ENCODE data around the gene SYNE2. TPM values are rescaled to one million over a fixed set of nuclear protein-coding genes. Genes with fewer than 3 reads are reported as not detected.

Gene SYNE2
- total and polyA plus RNA-seq, 2 of the 8 experiments (the other 6 are each of a cell fraction or from before 2014, with no cell fraction given): 32.6 to 46.1 TPM

GRCh38 chr14:64118892-64119291 lies 266.1 kb downstream of the SYNE2 start:
- peaks cover 0 to 4% (median 2%) of the 10 kb centered on the region in 4 experiments; a peak in 3 of 7 replicates for H3K4me1 ChIP-seq (replicated peaks in 1 of 4; ENCODE audit: control insufficient read depth in 3 of 4, insufficient read depth in 4 of 4, low read length in 3 of 4)
- no peak overlapping the region for H2BK12ac ChIP-seq (ENCODE audit: low read depth, low read length)
- no peak overlapping the region for H3K4me2 ChIP-seq (ENCODE audit: insufficient read depth in 1 of 2, low read depth in 2 of 2, low read length in 2 of 2)
- no peak for FAIRE-seq
- no peak overlapping the region for H2AK5ac ChIP-seq (ENCODE audit: low read depth, low read length)
- no peaks in the 10 kb centered on the region for H3K79me1 ChIP-seq (ENCODE audit: low read depth, low read length)
- H3K56ac ChIP-seq (replicated peaks; ENCODE audit: insufficient read length, low read depth, low read length): no peak overlapping the region
- no peak overlapping the region for H2BK120ac ChIP-seq (replicated peaks; ENCODE audit: low read depth, low read length)
- no peak overlapping the region for H4K5ac ChIP-seq (ENCODE audit: insufficient read length, low read depth, low read length)
- no peak overlapping the region for H2BK5ac ChIP-seq (ENCODE audit: low read depth, low read length)
- H4K91ac ChIP-seq (replicated peaks; ENCODE audit: insufficient read length, low read length): no peak overlapping the region
- H4K8ac ChIP-seq (ENCODE audit: extremely low read depth, insufficient read depth, low read length): no peak overlapping the region
- peaks cover 0 to 23% (median 10%) of the 10 kb centered on the region in 4 experiments; a peak in 5 of 8 replicates for H3K36me3 ChIP-seq (ENCODE audit: control insufficient read depth in 2 of 4, insufficient read depth in 4 of 4, low read length in 3 of 4)
- no peaks in the 10 kb centered on the region for H3K79me2 ChIP-seq (ENCODE audit: control insufficient read depth in 1 of 2, insufficient read depth in 2 of 2, low read length in 2 of 2)
- no peak overlapping the region for H3K4me3 ChIP-seq (ENCODE audit: extremely low read depth in 1 of 4, insufficient read depth in 2 of 4, low read depth in 3 of 4, low read length in 4 of 4)
- H3K27me3 ChIP-seq (replicated peaks in 1 of 4; ENCODE audit: control insufficient read depth in 3 of 4, extremely low read depth in 1 of 4, insufficient read depth in 3 of 4, low read length in 3 of 4): no peaks in the 10 kb centered on the region
- H2AFZ ChIP-seq (ENCODE audit: low read length): no peak overlapping the region
- H3K27ac ChIP-seq (ENCODE audit: low read depth, low read length): no peak overlapping the region
- H3K23ac ChIP-seq (ENCODE audit: insufficient read length): no peak overlapping the region
- no peak for DNase-seq (ENCODE audit: low read depth in 1 of 2, low spot score in 2 of 2)
- H2BK20ac ChIP-seq (ENCODE audit: low read length): no peak overlapping the region
- H2BK15ac ChIP-seq (ENCODE audit: low read length): no peak overlapping the region
- ChIA-PET CTCF (ENCODE audit: partially characterized antibody) (no interaction called here), POLR2A (ENCODE audit: partially characterized antibody) (no interaction called here)
- no peak overlapping the region for H3K14ac ChIP-seq (ENCODE audit: insufficient read length)
- H3K18ac ChIP-seq (ENCODE audit: extremely low read depth, low read length): no peak overlapping the region
- no peaks in the 10 kb centered on the region for H4K20me1 ChIP-seq (replicated peaks in 1 of 2; ENCODE audit: control insufficient read depth in 1 of 2, insufficient read depth in 2 of 2, low read length in 2 of 2)
- H3K4ac ChIP-seq (replicated peaks; ENCODE audit: insufficient read length, low read depth, low read length): no peak overlapping the region
- no peak overlapping the region for H3K9ac ChIP-seq (replicated peaks in 1 of 4; ENCODE audit: extremely low read depth in 1 of 4, low read depth in 3 of 4, low read length in 3 of 4)
- no peaks in the 10 kb centered on the region for H3K23me2 ChIP-seq (ENCODE audit: low read depth, low read length)
- no peaks in the 10 kb centered on the region for H3K9me3 ChIP-seq (ENCODE audit: insufficient read depth in 2 of 2, low read depth in 1 of 2, low read length in 1 of 2)
- 82% methylated on average over 2 of the region's 2 CpGs; no CpG with 5 or more reads in 1 of the 2 experiments for WGBS, 2 experiments (ENCODE audit: extremely low coverage in 1 of 2, insufficient coverage in 1 of 2, insufficient read length in 1 of 2, insufficient replicate concordance in 2 of 2, low coverage in 1 of 2, low lambda C conversion rate in 2 of 2, missing lambda C conversion rate in 1 of 2)
- TF ChIP-seq CHD1 (IDR thresholded peaks at IDR 0.05; ENCODE audit: low read depth, low read length) (no peak), SIX5 (IDR thresholded peaks at IDR 0.05; ENCODE audit: low read depth, low read length) (no peak), CBX8 (IDR thresholded peaks at IDR 0.05; ENCODE audit: borderline replicate concordance, low read depth, low read length) (no peak), RXRA (IDR thresholded peaks at IDR 0.05; ENCODE audit: insufficient read depth, low read depth, low read length) (no peak), POU5F1 (IDR thresholded peaks at IDR 0.05; ENCODE audit: low read depth, low read length) (no peak), MAX (IDR thresholded peaks at IDR 0.05) (no peak), TCF12 (IDR thresholded peaks at IDR 0.05; ENCODE audit: low read depth, low read length) (no peak), PHF8 (conservative IDR thresholded peaks at IDR 0.05; ENCODE audit: low read depth, low read length) (no peak), BRCA1 (IDR thresholded peaks at IDR 0.05; ENCODE audit: low read depth, low read length) (no peak), JUND (IDR thresholded peaks at IDR 0.05; ENCODE audit: low read length) (no peak), USF2 (IDR thresholded peaks at IDR 0.05; ENCODE audit: low read length) (no peak), BCL11A (IDR thresholded peaks at IDR 0.05; ENCODE audit: low read depth in 2 of 2, low read length in 2 of 2) (no peak), HDAC2 (IDR thresholded peaks at IDR 0.05; ENCODE audit: borderline replicate concordance in 1 of 2, low read depth in 2 of 2, low read length in 2 of 2) (no peak), TAF7 (optimal IDR thresholded peaks at IDR 0.05; ENCODE audit: borderline replicate concordance, low read depth, low read length) (no peak)

All from H1 (cell line).